Measurements from ENCODE around the gene BOLA3.
"Not testable (repeated sequence)": the region's sequence is repeated elsewhere in the genome, so short reads cannot be mapped to it uniquely, and the experiment has no call there.

Gene BOLA3

DNA sequence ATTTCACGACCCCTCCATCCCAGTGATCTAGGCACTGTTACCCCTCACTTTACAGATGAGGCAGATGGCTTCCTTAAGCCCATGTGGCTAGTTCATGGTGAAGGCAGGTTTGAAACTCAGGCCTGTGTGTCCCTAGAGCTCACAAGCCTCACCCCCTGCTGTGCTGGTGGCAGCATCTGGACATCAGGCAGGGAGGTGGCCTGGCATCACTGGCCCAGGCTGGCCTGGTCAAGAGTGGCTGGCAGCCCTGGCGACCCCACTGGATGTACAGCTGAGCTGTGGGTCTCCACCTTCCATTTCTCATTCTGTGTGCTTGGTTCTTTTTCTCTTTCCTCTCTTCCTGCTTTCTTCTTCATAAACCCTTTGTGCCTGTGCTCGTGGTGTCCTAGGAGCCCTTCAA is 56.3 kb downstream of the BOLA3 start:
- Histone ChIP-seq H3K4me3 (no peak overlapping the region), H3K4me1 (no peaks in the 10 kb centered on the region), H3K27me3 (no peaks in the 10 kb centered on the region), H3K9me3 (no peaks in the 10 kb centered on the region), H3K36me3 (peaks cover 17 to 71% (median 36%) of the 10 kb centered on the region in 3 donors), H3K27ac (no peak overlapping the region)
- DNase-seq, result no peak
- TF ChIP-seq, protein P1, sequence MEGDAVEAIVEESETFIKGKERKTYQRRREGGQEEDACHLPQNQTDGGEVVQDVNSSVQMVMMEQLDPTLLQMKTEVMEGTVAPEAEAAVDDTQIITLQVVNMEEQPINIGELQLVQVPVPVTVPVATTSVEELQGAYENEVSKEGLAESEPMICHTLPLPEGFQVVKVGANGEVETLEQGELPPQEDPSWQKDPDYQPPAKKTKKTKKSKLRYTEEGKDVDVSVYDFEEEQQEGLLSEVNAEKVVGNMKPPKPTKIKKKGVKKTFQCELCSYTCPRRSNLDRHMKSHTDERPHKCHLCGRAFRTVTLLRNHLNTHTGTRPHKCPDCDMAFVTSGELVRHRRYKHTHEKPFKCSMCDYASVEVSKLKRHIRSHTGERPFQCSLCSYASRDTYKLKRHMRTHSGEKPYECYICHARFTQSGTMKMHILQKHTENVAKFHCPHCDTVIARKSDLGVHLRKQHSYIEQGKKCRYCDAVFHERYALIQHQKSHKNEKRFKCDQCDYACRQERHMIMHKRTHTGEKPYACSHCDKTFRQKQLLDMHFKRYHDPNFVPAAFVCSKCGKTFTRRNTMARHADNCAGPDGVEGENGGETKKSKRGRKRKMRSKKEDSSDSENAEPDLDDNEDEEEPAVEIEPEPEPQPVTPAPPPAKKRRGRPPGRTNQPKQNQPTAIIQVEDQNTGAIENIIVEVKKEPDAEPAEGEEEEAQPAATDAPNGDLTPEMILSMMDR (IDR thresholded peaks at IDR 0.05), result no peak
- intact Hi-C loops (cut with DNase I; ENCODE audit: low total_unique reads), result no loop called here

DNA sequence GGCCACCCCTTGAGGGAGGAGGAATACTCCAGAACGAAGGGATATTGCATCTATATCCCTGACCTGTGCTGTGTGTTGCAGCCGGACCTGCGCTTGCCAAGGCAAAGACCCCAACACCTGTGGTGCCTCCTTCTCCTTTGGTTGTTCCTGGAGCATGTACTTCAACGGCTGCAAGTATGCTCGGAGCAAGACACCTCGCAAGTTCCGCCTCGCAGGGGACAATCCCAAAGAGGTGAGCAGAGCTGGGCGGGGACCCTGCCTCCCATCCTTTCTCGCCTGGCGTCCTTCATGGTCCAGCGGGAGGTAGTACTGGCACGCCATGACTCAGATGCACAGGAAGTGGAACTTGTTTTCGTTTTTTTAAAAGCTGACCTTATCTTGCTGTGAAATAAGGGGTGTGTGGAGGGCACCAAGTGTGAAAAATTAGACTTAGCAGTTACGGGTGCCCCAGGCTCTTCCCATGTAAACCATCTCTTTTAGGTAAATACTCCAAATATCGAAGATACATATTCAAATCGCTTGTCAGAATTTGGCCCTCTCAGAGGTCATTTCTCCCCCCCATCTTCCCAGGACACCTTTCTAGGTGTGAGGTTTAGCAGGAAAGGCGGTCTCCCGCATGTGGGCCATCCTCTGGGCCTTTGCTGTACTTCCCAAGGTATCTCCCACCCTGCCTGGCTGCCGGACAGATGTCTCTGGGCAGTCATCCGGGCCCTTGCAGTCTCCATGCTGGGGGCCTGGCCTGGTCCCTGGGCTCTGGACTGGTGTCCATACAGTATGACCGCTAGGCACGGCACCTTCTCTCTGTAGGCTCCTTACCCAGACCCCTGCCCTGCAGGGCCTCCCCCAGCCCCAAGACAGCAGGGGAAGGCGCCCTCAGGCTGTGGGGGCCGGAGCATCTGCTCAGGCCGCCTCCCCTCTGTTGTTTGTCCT is 57.6 kb downstream of the BOLA3 start:
- Histone ChIP-seq H3K4me3 (no peak overlapping the region), H3K9me3 (no peaks in the 10 kb centered on the region), H3K4me1 (no peaks in the 10 kb centered on the region), H3K36me3 (peaks cover 17 to 70% (median 36%) of the 10 kb centered on the region in 3 donors), H3K27ac (no peak overlapping the region), H3K27me3 (no peaks in the 10 kb centered on the region)
- TF ChIP-seq, protein P1 (IDR thresholded peaks at IDR 0.05), result no peak
- no peak for DNase-seq
- intact Hi-C loops (cut with DNase I; ENCODE audit: low total_unique reads), result no loop called here

DNA sequence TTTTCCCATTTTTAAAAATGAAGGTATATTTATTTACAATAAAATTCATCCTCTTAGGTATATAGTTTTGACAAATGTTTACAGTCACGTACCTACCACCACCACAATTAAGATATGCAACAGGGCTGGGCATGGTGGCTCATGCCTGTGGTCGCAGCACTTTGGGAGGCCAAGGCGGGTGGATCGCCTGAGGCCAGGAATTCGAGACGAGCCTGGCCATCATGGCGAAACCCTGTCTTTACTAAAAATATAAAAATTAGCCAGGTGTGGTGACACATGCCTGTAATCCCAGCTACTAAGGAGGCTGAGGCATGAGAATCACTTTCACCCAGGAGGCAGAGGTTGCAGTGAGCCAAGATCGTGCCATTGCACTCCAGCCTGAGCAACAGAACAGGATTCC is 59.0 kb downstream of the BOLA3 start:
- H3K4me3 ChIP-seq; H3K27me3 ChIP-seq; H3K27ac ChIP-seq; H3K9me3 ChIP-seq; H3K4me1 ChIP-seq; DNase-seq; intact Hi-C loops (cut with DNase I; ENCODE audit: low total_unique reads): not testable (repeated sequence)
- H3K36me3 ChIP-seq, result peaks cover 12 to 62% (median 33%) of the 10 kb centered on the region in 3 donors

DNA sequence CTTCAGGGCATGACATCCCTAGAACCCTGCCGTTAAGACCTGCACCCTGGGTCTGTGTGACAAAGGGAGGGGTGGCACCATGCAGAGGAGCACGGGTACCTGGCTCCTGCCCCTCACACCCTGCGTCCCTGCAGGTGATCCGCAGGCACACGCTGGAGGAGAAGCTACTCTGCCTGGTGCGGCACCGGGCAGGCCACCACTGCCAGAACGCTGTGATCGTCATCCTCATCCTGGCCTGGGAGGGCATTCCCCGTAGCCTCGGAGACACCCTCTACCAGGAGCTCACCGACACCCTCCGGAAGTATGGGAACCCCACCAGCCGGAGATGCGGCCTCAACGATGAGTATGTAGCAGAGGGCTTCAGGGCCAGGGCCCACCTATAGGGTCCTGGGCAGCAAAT is 60.0 kb downstream of the BOLA3 start:
- intact Hi-C loops (cut with DNase I; ENCODE audit: low total_unique reads), result no loop called here
- no peaks in the 10 kb centered on the region for H3K4me1 ChIP-seq
- H3K27ac ChIP-seq, result no peak overlapping the region
- DNase-seq, result no peak
- no peak overlapping the region for H3K4me3 ChIP-seq
- no peaks in the 10 kb centered on the region for H3K27me3 ChIP-seq
- H3K36me3 ChIP-seq, result peaks cover 12 to 62% (median 23%) of the 10 kb centered on the region in 3 donors
- TF ChIP-seq, protein P1 (IDR thresholded peaks at IDR 0.05), result no peak
- H3K9me3 ChIP-seq, result no peaks in the 10 kb centered on the region

DNA sequence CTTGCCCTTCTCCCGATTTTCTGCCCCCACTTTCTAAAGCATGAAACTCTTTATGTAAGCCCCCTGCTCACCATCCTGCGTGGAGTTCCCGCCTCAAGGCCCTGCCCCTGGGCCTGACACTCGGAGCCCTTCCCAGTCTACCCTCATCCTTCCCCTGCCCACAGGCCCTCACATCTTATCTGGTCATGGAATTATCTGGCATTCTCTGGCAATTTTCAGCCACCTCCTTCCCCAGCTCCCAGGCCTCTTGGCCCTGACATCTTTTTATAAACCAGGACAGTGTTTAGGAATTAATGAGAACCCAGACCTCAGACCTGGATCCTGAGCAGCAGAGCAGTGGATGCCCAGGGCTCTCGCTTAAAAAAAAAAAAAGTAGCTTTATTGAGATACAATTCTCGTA is 61.7 kb downstream of the BOLA3 start:
- no peaks in the 10 kb centered on the region for H3K27me3 ChIP-seq
- no peaks in the 10 kb centered on the region for H3K4me1 ChIP-seq
- peaks cover 5 to 59% (median 21%) of the 10 kb centered on the region in 3 donors for H3K36me3 ChIP-seq
- no peak overlapping the region for H3K4me3 ChIP-seq
- no peak for DNase-seq
- intact Hi-C loops (cut with DNase I; ENCODE audit: low total_unique reads), result no loop called here
- TF ChIP-seq, protein P1 (IDR thresholded peaks at IDR 0.05), result no peak
- H3K9me3 ChIP-seq, result no peaks in the 10 kb centered on the region
- no peak overlapping the region for H3K27ac ChIP-seq

All from tibial artery (tissue), 4 donors.